ENCODE measurements around the gene EDDM13. TPM values are rescaled to one million over a fixed set of nuclear protein-coding genes. Genes with fewer than 3 reads are reported as not detected.

The EDDM13 gene
- total RNA-seq, 1 donor from 2014 or later, result 1.3 TPM

DNA sequence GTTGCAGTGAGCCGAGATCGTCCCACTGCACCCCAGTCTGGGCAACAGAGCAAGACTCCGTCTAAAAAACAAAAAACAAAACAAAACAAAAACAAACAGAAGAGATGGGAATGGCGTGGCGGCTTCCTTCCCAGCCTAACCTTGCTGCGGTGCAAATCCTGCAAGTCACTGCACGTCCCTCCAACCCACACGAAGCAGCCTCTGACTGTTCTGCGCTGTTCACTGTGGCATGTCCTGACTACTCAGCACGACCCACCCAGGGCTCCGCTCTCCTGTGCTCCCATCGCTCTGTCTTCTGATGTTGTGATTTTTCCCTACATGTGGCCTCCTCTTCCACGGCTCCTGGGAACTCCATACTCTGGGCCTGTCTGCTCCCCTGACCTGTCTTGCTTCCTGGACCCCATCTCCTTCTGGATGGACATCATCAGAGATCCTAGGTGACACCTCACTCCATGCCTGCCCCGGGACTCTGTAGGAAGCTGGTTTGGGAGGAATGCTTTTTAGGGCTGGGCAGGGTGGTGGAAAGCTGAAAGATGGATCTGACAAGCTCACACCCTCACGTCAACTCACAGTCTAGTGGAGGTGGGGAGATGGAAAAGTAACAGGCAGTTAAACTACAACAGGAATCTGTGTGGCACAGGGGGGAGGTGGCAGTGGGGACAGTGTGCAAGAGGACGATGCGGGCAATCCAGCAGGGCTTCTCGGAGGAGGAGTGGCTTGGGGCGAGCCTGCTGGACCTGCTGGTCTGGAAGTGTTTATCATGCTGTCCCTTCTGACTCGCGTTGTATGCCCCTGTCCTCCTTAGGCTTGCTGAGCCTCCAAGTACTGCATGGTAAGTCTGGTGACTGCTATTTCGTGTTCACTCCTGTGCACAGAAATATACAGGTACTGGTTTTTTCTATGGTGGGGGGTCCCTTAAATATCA, 23.2 kb downstream of the EDDM13 start:
- ATAC-seq (no peak), DNase-seq (no peak)
- Histone ChIP-seq H3K27ac (no peak overlapping the region), H3K27me3 (ENCODE audit: low read depth) (no peaks in the 10 kb centered on the region), H3K9me3 (no peaks in the 10 kb centered on the region), H3K36me3 (peaks cover 24% of the 10 kb centered on the region), H3K4me1 (no peaks in the 10 kb centered on the region), H3K4me3 (no peak overlapping the region)
- intact Hi-C loops (cut with DNase I), result no loop called here
- TF ChIP-seq, protein P1, sequence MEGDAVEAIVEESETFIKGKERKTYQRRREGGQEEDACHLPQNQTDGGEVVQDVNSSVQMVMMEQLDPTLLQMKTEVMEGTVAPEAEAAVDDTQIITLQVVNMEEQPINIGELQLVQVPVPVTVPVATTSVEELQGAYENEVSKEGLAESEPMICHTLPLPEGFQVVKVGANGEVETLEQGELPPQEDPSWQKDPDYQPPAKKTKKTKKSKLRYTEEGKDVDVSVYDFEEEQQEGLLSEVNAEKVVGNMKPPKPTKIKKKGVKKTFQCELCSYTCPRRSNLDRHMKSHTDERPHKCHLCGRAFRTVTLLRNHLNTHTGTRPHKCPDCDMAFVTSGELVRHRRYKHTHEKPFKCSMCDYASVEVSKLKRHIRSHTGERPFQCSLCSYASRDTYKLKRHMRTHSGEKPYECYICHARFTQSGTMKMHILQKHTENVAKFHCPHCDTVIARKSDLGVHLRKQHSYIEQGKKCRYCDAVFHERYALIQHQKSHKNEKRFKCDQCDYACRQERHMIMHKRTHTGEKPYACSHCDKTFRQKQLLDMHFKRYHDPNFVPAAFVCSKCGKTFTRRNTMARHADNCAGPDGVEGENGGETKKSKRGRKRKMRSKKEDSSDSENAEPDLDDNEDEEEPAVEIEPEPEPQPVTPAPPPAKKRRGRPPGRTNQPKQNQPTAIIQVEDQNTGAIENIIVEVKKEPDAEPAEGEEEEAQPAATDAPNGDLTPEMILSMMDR (IDR thresholded peaks at IDR 0.05), result no peak

DNA sequence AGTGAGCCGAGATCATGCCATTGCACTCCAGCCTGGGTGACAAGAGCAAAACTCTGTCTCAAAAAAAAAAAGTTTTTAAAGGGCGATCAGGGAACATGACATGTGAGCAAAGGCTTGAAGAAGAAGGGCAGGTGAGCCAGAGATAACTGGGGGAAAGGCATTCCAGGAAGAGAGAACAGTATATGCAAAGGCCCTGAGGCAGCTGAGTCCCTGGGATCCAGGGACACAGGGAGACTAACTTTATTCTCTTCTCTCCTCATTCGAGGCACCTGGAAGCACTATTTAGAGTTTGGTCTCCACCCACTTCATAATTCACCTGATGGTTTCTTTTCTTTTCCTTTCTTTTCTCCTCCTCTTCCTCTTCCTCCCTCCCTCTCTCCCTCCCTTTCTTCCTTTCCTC, 24.5 kb downstream of the EDDM13 start:
- H3K4me1 ChIP-seq, result no peaks in the 10 kb centered on the region
- DNase-seq (no peak), ATAC-seq (no peak)
- H3K27me3 ChIP-seq (ENCODE audit: low read depth), result no peaks in the 10 kb centered on the region
- no peak overlapping the region for H3K27ac ChIP-seq
- intact Hi-C loops (cut with DNase I), result no loop called here
- H3K9me3 ChIP-seq, result no peaks in the 10 kb centered on the region
- H3K36me3 ChIP-seq, result peaks cover 24% of the 10 kb centered on the region
- TF ChIP-seq, protein P1 (IDR thresholded peaks at IDR 0.05), result no peak
- H3K4me3 ChIP-seq, result no peak overlapping the region

DNA sequence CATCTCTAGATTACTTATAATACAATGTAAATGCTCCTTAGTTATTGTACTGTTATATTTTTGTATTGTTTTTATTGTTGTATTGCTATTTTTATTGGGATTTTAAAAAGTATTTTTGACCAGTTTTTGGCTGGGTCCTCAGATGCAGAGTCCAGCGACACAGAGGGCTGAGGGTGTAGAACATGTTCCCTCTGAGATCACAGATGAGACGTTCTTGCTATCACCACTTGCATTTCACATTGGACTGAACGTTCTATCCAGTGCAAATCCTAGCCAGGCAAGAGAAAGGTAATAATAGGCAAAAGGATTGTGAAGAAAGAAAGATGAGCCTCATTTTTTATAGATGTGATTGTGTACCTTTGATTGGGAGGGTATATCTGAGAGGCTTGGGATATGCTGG, 27.1 kb downstream of the EDDM13 start:
- no peak overlapping the region for H3K4me3 ChIP-seq
- H3K27me3 ChIP-seq (ENCODE audit: low read depth), result no peaks in the 10 kb centered on the region
- H3K36me3 ChIP-seq, result peaks cover 18% of the 10 kb centered on the region
- no peak for ATAC-seq
- no peaks in the 10 kb centered on the region for H3K4me1 ChIP-seq
- H3K9me3 ChIP-seq, result no peaks in the 10 kb centered on the region
- no peak for DNase-seq
- TF ChIP-seq, protein P1 (IDR thresholded peaks at IDR 0.05), result no peak
- intact Hi-C loops (cut with DNase I), result no loop called here
- H3K27ac ChIP-seq, result no peak overlapping the region

DNA sequence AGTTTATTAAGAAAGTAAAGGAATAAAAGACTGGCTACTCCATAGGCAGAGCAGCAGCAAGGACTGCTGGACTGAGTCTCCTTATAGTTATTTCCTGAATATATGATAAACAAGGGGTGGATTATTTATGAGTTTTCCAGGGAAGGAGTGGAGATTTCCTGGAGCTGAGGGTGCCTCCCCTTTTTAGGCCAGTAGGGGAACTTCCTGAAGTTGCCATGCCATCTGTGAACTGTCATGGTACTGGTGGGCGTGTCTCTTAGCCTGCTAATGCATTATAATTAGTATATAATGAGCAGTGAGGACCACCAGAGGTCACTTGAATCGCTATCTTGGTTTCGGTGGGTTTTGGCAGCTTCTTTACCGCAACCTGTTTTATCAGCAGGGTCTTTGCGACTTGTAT, 28.6 kb downstream of the EDDM13 start:
- intact Hi-C loops (cut with DNase I), result no loop called here
- no peak for DNase-seq
- peak overlapping the region; percentile 67 for H3K27ac ChIP-seq
- H3K9me3 ChIP-seq, result no peaks in the 10 kb centered on the region
- no peaks in the 10 kb centered on the region for H3K27me3 ChIP-seq (ENCODE audit: low read depth)
- no peak for ATAC-seq
- no peaks in the 10 kb centered on the region for H3K4me1 ChIP-seq
- peaks cover 13% of the 10 kb centered on the region for H3K36me3 ChIP-seq
- H3K4me3 ChIP-seq, result no peak overlapping the region
- TF ChIP-seq, protein P1 (IDR thresholded peaks at IDR 0.05), result no peak

DNA sequence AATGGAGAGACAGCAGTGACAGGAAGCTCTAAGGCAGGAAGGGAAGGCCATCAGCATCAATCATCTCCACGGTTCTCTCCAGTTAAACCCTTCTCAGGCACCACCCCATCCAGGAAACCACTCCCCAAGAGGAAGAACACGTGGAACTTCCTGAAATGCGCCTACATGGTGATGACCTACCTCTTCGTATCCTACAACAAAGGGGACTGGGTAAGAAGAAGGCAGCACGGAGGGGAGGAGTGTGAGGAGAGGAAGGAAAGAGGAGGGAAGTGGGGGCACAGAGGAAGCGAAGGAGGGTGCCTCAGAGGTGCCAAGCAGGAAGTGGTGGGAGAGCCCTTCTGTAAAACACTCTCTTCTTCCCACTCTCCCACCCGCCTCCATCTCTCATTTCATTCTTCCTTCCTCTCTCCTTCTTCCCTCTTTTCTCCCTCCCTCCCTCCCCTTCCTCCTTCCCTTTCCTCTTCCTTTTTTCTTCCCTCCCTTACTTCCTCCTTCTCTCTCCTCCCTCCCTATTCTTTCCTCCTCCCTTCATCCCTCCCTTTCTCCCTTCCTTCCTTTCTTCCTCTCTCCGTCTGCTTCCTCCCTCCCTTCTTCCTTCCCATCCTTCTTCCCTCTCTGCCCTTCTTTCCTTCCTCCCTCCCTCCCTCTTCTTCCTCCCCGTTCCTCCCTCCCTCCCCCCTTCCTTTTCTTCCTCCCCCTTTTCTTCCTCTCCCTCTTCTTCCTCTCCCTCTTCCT, 29.5 kb downstream of the EDDM13 start:
- H3K4me3 ChIP-seq, result no peak overlapping the region
- intact Hi-C loops (cut with DNase I), result no loop called here
- no peaks in the 10 kb centered on the region for H3K9me3 ChIP-seq
- DNase-seq (no peak), ATAC-seq (peak; percentile 40 to 43)
- H3K4me1 ChIP-seq, result no peaks in the 10 kb centered on the region
- H3K27me3 ChIP-seq (ENCODE audit: low read depth), result no peaks in the 10 kb centered on the region
- H3K27ac ChIP-seq, result peak overlapping the region; percentile 67
- TF ChIP-seq, protein P1 (IDR thresholded peaks at IDR 0.05), result no peak
- peaks cover 4% of the 10 kb centered on the region for H3K36me3 ChIP-seq

Measured in lower lobe of right lung (tissue), 2 donors.